ENCODE measurements around the gene EXPH5. TPM values are rescaled to one million over a fixed set of nuclear protein-coding genes. Genes with fewer than 3 reads are reported as not detected.

The EXPH5 gene
- total RNA-seq, 2 donors from 2014 or later = 2.3 to 2.9 TPM

- Histone ChIP-seq H3K27ac (peak overlapping the region; percentile 95 to 98 (median 97)), H3K4me1 (peaks cover 22% of the 10 kb centered on the region), H3K4me3 (peak overlapping the region; percentile 24 to 30), H3K9me3 (no peaks in the 10 kb centered on the region), H3K36me3 (replicated peaks in 1 of 2; ENCODE audit: insufficient read depth in 1 of 2, low read depth in 2 of 2) (no peaks in the 10 kb centered on the region), H3K27me3 (no peaks in the 10 kb centered on the region)
- TF ChIP-seq POLR2A (IDR thresholded peaks at IDR 0.05) = peak; percentile 53 to 93 (median 90)
- no peak for TF ChIP-seq CTCF (IDR thresholded peaks at IDR 0.05)
- ATAC-seq (peak; percentile 93), DNase-seq (peak; percentile 83 to 93 (median 88))
- intact Hi-C loops (cut with DNase I) = no loop called here
- WGBS, 2 donors = 0 to 2% methylated on average over 19 to 30 of the region's 30 CpGs
Observed at GRCh38 chr11:108497317-108498045, 96.1 kb downstream of the EXPH5 start.

DNA sequence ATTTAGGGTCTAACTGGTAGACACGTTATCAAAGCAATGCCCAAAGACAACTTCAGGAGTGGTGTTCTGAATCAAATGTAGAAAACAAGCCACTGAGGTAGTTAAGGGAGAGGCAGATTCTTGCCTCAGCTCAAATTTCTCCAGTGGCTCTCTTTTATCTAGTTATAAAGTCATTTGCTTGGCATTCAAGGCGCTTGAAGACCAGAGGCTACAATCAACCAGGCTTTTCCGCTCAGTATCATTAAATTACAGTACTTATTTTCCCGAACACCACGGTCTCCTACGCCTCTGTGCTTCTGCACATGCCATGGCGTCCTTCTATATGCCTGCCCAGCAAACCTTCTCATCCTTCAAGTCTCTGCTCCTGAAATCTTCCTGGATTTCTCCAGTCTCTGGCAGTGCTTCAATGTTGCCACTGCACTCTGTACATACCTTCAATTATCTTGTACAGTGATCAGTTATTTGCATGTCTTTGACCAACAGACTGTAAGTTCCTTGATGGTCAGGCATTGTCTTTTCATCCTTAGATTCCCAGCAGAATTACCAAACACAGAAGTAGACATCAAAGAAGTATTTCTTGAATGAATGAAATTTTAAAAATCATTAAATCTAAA, 96.8 kb downstream of the EXPH5 start:
- peak overlapping the region; percentile 95 to 98 (median 97) for H3K27ac ChIP-seq
- TF ChIP-seq CTCF (IDR thresholded peaks at IDR 0.05) (no peak), POLR2A (IDR thresholded peaks at IDR 0.05) (no peak)
- intact Hi-C loops (cut with DNase I) = no loop called here

GRCh38 chr11:108495326-108495725, 98.2 kb downstream of the EXPH5 start:
- ATAC-seq (no peak), DNase-seq (no peak)
- Histone ChIP-seq H3K9me3 (no peaks in the 10 kb centered on the region), H3K36me3 (replicated peaks in 1 of 2; ENCODE audit: insufficient read depth in 1 of 2, low read depth in 2 of 2) (no peaks in the 10 kb centered on the region), H3K27me3 (no peaks in the 10 kb centered on the region), H3K4me3 (no peak overlapping the region), H3K4me1 (peaks cover 22% of the 10 kb centered on the region), H3K27ac (peak overlapping the region in 1 of 4 donors; percentile 34)
- intact Hi-C loops (cut with DNase I) = no loop called here
- TF ChIP-seq POLR2A (IDR thresholded peaks at IDR 0.05) (no peak), CTCF (IDR thresholded peaks at IDR 0.05) (no peak)
- 67 to 87% methylated on average over 2 to 3 of the region's 3 CpGs for WGBS, 2 donors

More for the DNA sequence above, 96.8 kb downstream of the EXPH5 start:
- H3K36me3 ChIP-seq (replicated peaks in 1 of 2; ENCODE audit: insufficient read depth in 1 of 2, low read depth in 2 of 2) = no peaks in the 10 kb centered on the region
- H3K27me3 ChIP-seq = no peaks in the 10 kb centered on the region
- H3K9me3 ChIP-seq = no peaks in the 10 kb centered on the region
- ATAC-seq = no peak
- 70 to 79% methylated on average over 7 of the region's 7 CpGs for WGBS, 2 donors
- H3K4me1 ChIP-seq = peaks cover 22% of the 10 kb centered on the region
- no peak overlapping the region for H3K4me3 ChIP-seq
- no peak for DNase-seq

DNA sequence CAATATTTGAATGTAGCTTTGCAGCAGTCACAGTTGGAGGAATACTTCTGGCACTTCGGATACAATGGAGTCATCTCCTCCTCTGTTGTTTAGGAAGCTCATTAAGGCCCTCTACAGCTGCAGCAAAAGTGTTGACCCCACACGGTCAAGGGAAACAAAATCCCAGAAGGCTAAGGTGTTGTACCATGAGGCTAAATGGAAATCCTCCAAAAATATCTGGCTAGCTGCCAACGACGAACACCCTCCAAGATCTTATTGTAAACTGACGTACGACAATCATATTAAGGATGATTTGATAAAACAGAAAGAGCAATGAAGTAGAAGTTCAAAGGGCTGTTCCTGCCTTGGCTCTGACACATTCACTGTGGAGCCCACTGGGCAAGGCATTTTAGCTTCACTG, 99.4 kb downstream of the EXPH5 start:
- intact Hi-C loops (cut with DNase I) = no loop called here
- Histone ChIP-seq H3K4me1 (peaks cover 22% of the 10 kb centered on the region), H3K27ac (no peak overlapping the region), H3K36me3 (replicated peaks in 1 of 2; ENCODE audit: insufficient read depth in 1 of 2, low read depth in 2 of 2) (no peaks in the 10 kb centered on the region), H3K4me3 (no peak overlapping the region), H3K27me3 (no peaks in the 10 kb centered on the region), H3K9me3 (no peaks in the 10 kb centered on the region)
- DNase-seq = no peak
- no peak for TF ChIP-seq CTCF (IDR thresholded peaks at IDR 0.05)
- TF ChIP-seq POLR2A (IDR thresholded peaks at IDR 0.05) = no peak
- 42 to 44% methylated on average over 6 of the region's 6 CpGs for WGBS, 2 donors
- no peak for ATAC-seq

Measured in body of pancreas (tissue), 4 donors.